Right lobe of liver (tissue), 6 donors: ENCODE results near the gene ARHGEF10L. TPM values are rescaled to one million over a fixed set of nuclear protein-coding genes. Genes with fewer than 3 reads are reported as not detected.

Experiments used
- ATAC-seq, 4 donors: fragments of 200-7000 bp; cut with Tn5 transposase; one replicate each; pipeline ENCODE4 v1.9.1; 2020; ENCODE audit warnings: mild to moderate bottlenecking in 4 of 4, moderate library complexity in 4 of 4
- DNase-seq, 3 donors: peaks; one replicate each; pipeline ENCODE4 v3.0.0-alpha.2; 2020
- H3K27ac ChIP-seq, 3 donors: fragments of 200-600 bp; one replicate each; pipeline ENCODE4 v1.8.0; 2022
- H3K27me3 ChIP-seq, 2 donors: fragments of 200-600 bp; one replicate each; pipeline ENCODE4 v1.8.0; 2022
- H3K36me3 ChIP-seq, 4 donors: fragments of 200-600 bp; sonication (generic) in 1 of 4; one replicate each; pipeline versions ENCODE4 v1.5.1 to v1.8.0; 2017 to 2022; ENCODE audit warnings: control low read depth in 1 of 4
- H3K4me1 ChIP-seq, 4 donors: fragments of 200-600 bp; sonication (generic) in 1 of 4; one replicate each; pipeline versions ENCODE4 v1.5.1 to v1.8.0; 2017 to 2022; ENCODE audit warnings: control low read depth in 1 of 4
- H3K4me3 ChIP-seq, 3 donors: fragments of 200-600 bp; one replicate each; pipeline ENCODE4 v1.8.0; 2022
- H3K9me3 ChIP-seq, 4 donors: fragments of 200-600 bp; sonication (generic) in 1 of 4; one replicate each; pipeline versions ENCODE4 v1.5.1 to v1.8.0; 2017 to 2022; ENCODE audit warnings: control low read depth in 1 of 4
- POLR2A ChIP-seq: fragments of 450-650 bp; IDR thresholded peaks from one replicate; pipeline ENCODE4 v1.6.1; 2017; ENCODE audit warnings: antibody characterized with exemption, mild to moderate bottlenecking
- WGBS: methylation state at CpG from one replicate; pipeline ENCODE4 v1.1.6; 2018; ENCODE audit warnings: low coverage, low lambda C conversion rate; ENCODE audit not compliant: insufficient coverage; ENCODE audit errors: missing lambda C conversion rate; 5-methylcytosine and 5-hydroxymethylcytosine counted together
- intact Hi-C, 2 donors: fragments of 100-400 bp; cut with DNase I; formaldehyde crosslinking; loops; one replicate each; pipeline versions ENCODE4 v1.11.2 to v1.14.1; 2022
- total RNA-seq, 6 experiments: library from RNA; depleted of rRNA in 2 of 6; stranded (reverse); fragments of >200 nt in 2 of 6; fragmentation: NEBNext Ultra II Directional in 3 of 6; extraction: Animal tissue kit (Norgen Biotek cat#: 25700) in 3 of 6; gene quantifications; one replicate each; pipeline versions ENCODE4 v1.1.0 to v1.2.4, GENCODE V29; 2016 to 2023
- TF ChIP-seq, protein P1 (sequence below), 4 donors: fragments of 200-600 bp in 3 of 4; fragments of 450-650 bp in 1 of 4; IDR thresholded peaks; one replicate each; pipeline versions ENCODE4 v1.5.1 to v1.8.0; 2016 to 2022; ENCODE audit warnings: antibody characterized with exemption in 4 of 4, mild to moderate bottlenecking in 2 of 4
- donor health status: DM: no; HTN: yes; CAD: no.
- donor health status: DM: no; HTN: no; CAD: no.
- donor health status: DM: no; HTN: no; CAD: no.
- donor health status: DM: no; HTN: yes; CAD: no.
- donor health status: DM: no; HTN: yes; CAD: no.

The ARHGEF10L gene
- total RNA-seq, 6 experiments from 2014 or later, result 59.7 to 124 (median 87.4) TPM

DNA sequence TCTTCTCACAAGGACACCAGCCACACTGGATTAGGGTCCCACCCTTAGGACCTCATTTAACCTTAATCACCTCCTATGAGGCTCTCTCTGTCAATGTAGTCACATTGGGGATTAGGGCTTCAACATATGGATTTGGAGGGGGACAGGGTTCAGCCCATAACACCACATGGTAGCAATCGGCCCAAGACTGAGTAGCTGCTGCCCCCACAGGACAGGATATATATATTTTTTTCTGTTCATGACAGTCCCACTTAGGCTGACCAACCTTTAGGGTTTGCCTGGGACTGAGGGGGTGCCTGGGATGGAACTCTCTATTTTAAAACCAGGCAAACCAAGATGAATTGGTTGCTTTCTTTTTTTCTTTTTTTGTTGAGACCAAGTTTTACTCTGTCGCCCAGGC is 207.4 kb downstream of the ARHGEF10L start:
- Histone ChIP-seq H3K9me3 (no peaks in the 10 kb centered on the region), H3K4me1 (no peaks in the 10 kb centered on the region), H3K4me3 (no peak overlapping the region), H3K36me3 (no peaks in the 10 kb centered on the region), H3K27ac (no peak overlapping the region), H3K27me3 (no peaks in the 10 kb centered on the region)
- ATAC-seq (no peak), DNase-seq (no peak)
- TF ChIP-seq, protein P1, sequence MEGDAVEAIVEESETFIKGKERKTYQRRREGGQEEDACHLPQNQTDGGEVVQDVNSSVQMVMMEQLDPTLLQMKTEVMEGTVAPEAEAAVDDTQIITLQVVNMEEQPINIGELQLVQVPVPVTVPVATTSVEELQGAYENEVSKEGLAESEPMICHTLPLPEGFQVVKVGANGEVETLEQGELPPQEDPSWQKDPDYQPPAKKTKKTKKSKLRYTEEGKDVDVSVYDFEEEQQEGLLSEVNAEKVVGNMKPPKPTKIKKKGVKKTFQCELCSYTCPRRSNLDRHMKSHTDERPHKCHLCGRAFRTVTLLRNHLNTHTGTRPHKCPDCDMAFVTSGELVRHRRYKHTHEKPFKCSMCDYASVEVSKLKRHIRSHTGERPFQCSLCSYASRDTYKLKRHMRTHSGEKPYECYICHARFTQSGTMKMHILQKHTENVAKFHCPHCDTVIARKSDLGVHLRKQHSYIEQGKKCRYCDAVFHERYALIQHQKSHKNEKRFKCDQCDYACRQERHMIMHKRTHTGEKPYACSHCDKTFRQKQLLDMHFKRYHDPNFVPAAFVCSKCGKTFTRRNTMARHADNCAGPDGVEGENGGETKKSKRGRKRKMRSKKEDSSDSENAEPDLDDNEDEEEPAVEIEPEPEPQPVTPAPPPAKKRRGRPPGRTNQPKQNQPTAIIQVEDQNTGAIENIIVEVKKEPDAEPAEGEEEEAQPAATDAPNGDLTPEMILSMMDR (IDR thresholded peaks at IDR 0.05), result no peak
- no peak for TF ChIP-seq POLR2A
- 33% methylated on average over 2 of the region's 2 CpGs for WGBS
- intact Hi-C loops, result no loop called here

Other genes with a start within 250 kb of the ARHGEF10L start
- gene PADI4, start 231.5 kb upstream of the ARHGEF10L start, total RNA-seq, result 1 to 10 TPM in 4 of 6 experiments, under 1 TPM in 2; 0.12 to 4.7 (median 1.4) TPM
- not detected for gene PADI6, start 167.5 kb upstream of the ARHGEF10L start, total RNA-seq
- gene RCC2, start 100.0 kb upstream of the ARHGEF10L start, total RNA-seq, result 10 to 100 TPM in 4 of 6 experiments, 1 to 10 TPM in 2; 7.7 to 15.6 (median 11.6) TPM
- not detected for gene ACTL8, start 215.6 kb downstream of the ARHGEF10L start, total RNA-seq